ENCODE measurements around the gene NFE2L2. TPM values are rescaled to one million over a fixed set of nuclear protein-coding genes. Genes with fewer than 3 reads are reported as not detected.
"Not testable (repeated sequence)": the region's sequence is repeated elsewhere in the genome, so short reads cannot be mapped to it uniquely, and the experiment has no call there.

NFE2L2 gene
- 102 TPM for total RNA-seq

- DNase-seq (ENCODE audit: low spot score) = peak; percentile 93
Observed at GRCh38 chr2:177264693-177265587, at the start of gene NFE2L2. Gene NFE2L2 (minus strand): TSS chr2:177264727. CDS start chr2:177264576, 151 bp downstream.

GRCh38 chr2:177314194-177314593, 49.7 kb upstream of the NFE2L2 start:
- DNase-seq (ENCODE audit: low spot score) = no peak

GRCh38 chr2:177313162-177313781, 48.7 kb upstream of the NFE2L2 start:
- no peak for DNase-seq (ENCODE audit: low spot score)

- DNase-seq (ENCODE audit: low spot score) = no peak
Observed at GRCh38 chr2:177312562-177312961, 48.0 kb upstream of the NFE2L2 start.

- DNase-seq (ENCODE audit: low spot score) = not testable (repeated sequence)
Observed at GRCh38 chr2:177309672-177310309, 45.3 kb upstream of the NFE2L2 start.

GRCh38 chr2:177306550-177306949, 42.0 kb upstream of the NFE2L2 start:
- no peak for DNase-seq (ENCODE audit: low spot score)

GRCh38 chr2:177303939-177304338, 39.4 kb upstream of the NFE2L2 start:
- no peak for DNase-seq (ENCODE audit: low spot score)

GRCh38 chr2:177302552-177302951, 38.0 kb upstream of the NFE2L2 start:
- DNase-seq (ENCODE audit: low spot score) = no peak

- DNase-seq (ENCODE audit: low spot score) = no peak
Observed at GRCh38 chr2:177298191-177298590, 33.7 kb upstream of the NFE2L2 start.

GRCh38 chr2:177296040-177296439, 31.5 kb upstream of the NFE2L2 start:
- no peak for DNase-seq (ENCODE audit: low spot score)

- DNase-seq (ENCODE audit: low spot score) = no peak
Observed at GRCh38 chr2:177295484-177295883, 31.0 kb upstream of the NFE2L2 start.

- DNase-seq (ENCODE audit: low spot score) = no peak
Observed at GRCh38 chr2:177291701-177292100, 27.2 kb upstream of the NFE2L2 start.

GRCh38 chr2:177289824-177290628, 25.5 kb upstream of the NFE2L2 start:
- DNase-seq (ENCODE audit: low spot score) = no peak

GRCh38 chr2:177287814-177288213, 23.3 kb upstream of the NFE2L2 start:
- no peak for DNase-seq (ENCODE audit: low spot score)

GRCh38 chr2:177285892-177286715, 21.6 kb upstream of the NFE2L2 start:
- no peak for DNase-seq (ENCODE audit: low spot score)

GRCh38 chr2:177284531-177284930, 20.0 kb upstream of the NFE2L2 start:
- no peak for DNase-seq (ENCODE audit: low spot score)

- DNase-seq (ENCODE audit: low spot score) = no peak
Observed at GRCh38 chr2:177283906-177284305, 19.4 kb upstream of the NFE2L2 start.

GRCh38 chr2:177282787-177283572, 18.5 kb upstream of the NFE2L2 start:
- DNase-seq (ENCODE audit: low spot score) = no peak

- no peak for DNase-seq (ENCODE audit: low spot score)
Observed at GRCh38 chr2:177282181-177282641, 17.7 kb upstream of the NFE2L2 start.

Measured in mucosa of gallbladder (tissue), 1 donor.